Glutamatergic neuron (in vitro differentiated cells): ENCODE results near the gene C8G. TPM values are rescaled to one million over a fixed set of nuclear protein-coding genes. Genes with fewer than 3 reads are reported as not detected.

ENCODE experiments used
- DNase-seq: peaks from one replicate; pipeline ENCODE4 v3.0.0; 2022
- H3K27ac Mint-ChIP-seq: one replicate; pipeline ENCODE4 v1.8.0; 2020; ENCODE audit warnings: mild to moderate bottlenecking, mixed read lengths, inconsistent platforms; ENCODE audit not compliant: unreplicated experiment
- H3K27me3 Mint-ChIP-seq: one replicate; pipeline ENCODE4 v1.8.0; 2020; ENCODE audit warnings: mild to moderate bottlenecking, moderate library complexity, mixed read lengths, inconsistent platforms; ENCODE audit not compliant: unreplicated experiment
- H3K36me3 Mint-ChIP-seq: one replicate; pipeline ENCODE4 v1.8.0; 2020; ENCODE audit warnings: mild to moderate bottlenecking, mixed read lengths, inconsistent platforms; ENCODE audit not compliant: unreplicated experiment
- H3K4me1 Mint-ChIP-seq: one replicate; pipeline ENCODE4 v1.8.0; 2020; ENCODE audit warnings: mild to moderate bottlenecking, low read depth, mixed read lengths, inconsistent platforms; ENCODE audit not compliant: unreplicated experiment
- H3K4me3 Mint-ChIP-seq: one replicate; pipeline ENCODE4 v1.8.0; 2020; ENCODE audit warnings: mild to moderate bottlenecking, mixed read lengths, inconsistent platforms; ENCODE audit not compliant: unreplicated experiment
- H3K9me3 Mint-ChIP-seq: one replicate; pipeline ENCODE4 v1.8.0; 2020; ENCODE audit warnings: mild to moderate bottlenecking, moderate library complexity, mixed read lengths, inconsistent platforms; ENCODE audit not compliant: unreplicated experiment
- total RNA-seq: library from RNA; stranded (reverse); fragmentation: NEBNext Ultra II Directional; extraction: Animal tissue kit (Norgen Biotek cat#: 25700); gene quantifications from one replicate; pipeline ENCODE4 v1.2.1, GENCODE V29; 2021; ENCODE audit not compliant: unreplicated experiment
- TF ChIP-seq, protein P1 (sequence below): fragments of 200-600 bp; sonication (generic); IDR thresholded peaks from one replicate; pipeline ENCODE4 v1.5.0; 2021; ENCODE audit not compliant: partially characterized antibody, unreplicated experiment

C8G gene
- total RNA-seq, 1 donor from 2014 or later = 14.5 TPM

DNA sequence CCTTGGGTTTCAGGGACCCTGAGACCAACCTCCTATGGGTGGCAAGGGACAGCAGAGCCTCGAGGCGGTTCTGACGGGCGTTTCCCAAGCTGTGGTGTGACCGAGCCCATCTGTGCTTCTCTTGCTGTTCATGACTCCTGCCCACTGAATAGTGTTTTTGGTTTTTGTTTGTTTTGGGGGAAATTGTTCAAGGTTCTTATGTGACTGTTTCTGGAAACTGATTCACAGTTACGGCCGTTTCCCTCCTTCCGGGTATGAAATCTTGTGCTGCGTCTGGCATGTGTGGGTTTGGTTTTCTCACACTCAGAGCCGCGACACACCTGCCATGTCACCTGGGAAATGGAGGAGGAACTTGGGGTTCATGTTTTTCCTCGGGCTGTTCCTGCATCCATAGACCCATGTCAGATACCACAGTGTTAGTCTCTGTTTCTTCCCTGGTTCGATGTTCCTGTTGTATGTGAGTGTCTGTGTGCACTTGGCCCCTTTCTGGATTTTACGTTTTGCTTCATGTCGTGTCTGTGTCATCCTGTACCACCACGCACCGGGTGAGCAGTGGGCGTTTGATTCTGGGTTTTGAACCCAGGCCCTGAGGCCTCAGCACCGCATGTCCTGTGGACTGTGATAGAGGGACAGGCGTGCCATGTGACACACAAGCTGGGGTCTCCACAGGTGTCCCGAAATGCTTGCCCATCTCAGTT lies 29.3 kb upstream of the C8G start:
- Mint-ChIP-seq H3K4me1 (peaks cover 12% of the 10 kb centered on the region), H3K27me3 (peaks cover 2% of the 10 kb centered on the region), H3K4me3 (no peak overlapping the region), H3K27ac (no peak overlapping the region), H3K36me3 (no peaks in the 10 kb centered on the region), H3K9me3 (peaks cover 5% of the 10 kb centered on the region)
- TF ChIP-seq, protein P1, sequence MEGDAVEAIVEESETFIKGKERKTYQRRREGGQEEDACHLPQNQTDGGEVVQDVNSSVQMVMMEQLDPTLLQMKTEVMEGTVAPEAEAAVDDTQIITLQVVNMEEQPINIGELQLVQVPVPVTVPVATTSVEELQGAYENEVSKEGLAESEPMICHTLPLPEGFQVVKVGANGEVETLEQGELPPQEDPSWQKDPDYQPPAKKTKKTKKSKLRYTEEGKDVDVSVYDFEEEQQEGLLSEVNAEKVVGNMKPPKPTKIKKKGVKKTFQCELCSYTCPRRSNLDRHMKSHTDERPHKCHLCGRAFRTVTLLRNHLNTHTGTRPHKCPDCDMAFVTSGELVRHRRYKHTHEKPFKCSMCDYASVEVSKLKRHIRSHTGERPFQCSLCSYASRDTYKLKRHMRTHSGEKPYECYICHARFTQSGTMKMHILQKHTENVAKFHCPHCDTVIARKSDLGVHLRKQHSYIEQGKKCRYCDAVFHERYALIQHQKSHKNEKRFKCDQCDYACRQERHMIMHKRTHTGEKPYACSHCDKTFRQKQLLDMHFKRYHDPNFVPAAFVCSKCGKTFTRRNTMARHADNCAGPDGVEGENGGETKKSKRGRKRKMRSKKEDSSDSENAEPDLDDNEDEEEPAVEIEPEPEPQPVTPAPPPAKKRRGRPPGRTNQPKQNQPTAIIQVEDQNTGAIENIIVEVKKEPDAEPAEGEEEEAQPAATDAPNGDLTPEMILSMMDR = no peak
- no peak for DNase-seq

DNA sequence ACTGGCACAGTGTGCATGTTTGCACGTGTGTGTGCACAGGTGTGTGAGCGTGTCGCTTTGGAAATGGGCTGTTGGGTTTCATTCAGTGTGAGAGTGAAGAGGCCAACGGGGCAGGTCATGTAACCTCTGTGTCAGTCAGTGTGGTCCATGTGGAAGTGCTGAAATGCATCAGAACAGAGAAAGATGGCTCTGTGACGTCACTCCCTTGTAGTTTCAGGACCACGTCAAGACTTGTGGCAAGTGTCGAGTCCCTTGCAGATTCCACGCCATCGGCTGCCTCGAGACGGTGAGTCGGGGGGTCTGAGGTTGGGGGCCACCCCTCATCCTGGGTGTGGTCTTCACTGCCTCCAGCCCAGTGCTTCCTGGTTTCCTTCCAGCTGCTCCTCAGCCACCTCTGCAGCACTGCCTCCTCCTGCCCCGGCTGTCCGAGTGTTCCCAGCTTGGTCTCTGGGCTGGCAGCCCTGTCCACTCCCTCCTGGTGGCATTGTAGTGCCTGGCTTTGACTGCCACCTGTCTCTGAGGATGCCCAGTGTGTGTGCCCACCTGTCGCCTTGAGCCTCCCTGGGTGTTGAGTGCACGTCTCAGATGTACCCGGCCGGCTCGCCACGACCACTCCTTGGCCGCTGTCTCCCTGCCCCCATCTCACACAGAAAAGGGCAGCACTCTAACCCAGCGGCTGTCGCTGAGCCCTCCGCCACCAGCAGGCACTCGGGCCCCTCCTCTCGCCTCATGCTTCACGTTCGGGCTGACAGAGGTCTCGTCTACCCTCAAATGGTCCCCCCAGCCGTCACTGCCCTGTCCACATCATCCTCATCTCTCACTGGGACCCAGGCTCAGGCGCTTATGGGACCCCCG lies 28.5 kb upstream of the C8G start:
- H3K9me3 Mint-ChIP-seq = peaks cover 5% of the 10 kb centered on the region
- peaks cover 2% of the 10 kb centered on the region for H3K27me3 Mint-ChIP-seq
- H3K27ac Mint-ChIP-seq = no peak overlapping the region
- DNase-seq = no peak
- no peak overlapping the region for H3K4me3 Mint-ChIP-seq
- H3K4me1 Mint-ChIP-seq = peaks cover 12% of the 10 kb centered on the region
- TF ChIP-seq, protein P1 = no peak
- H3K36me3 Mint-ChIP-seq = no peaks in the 10 kb centered on the region

DNA sequence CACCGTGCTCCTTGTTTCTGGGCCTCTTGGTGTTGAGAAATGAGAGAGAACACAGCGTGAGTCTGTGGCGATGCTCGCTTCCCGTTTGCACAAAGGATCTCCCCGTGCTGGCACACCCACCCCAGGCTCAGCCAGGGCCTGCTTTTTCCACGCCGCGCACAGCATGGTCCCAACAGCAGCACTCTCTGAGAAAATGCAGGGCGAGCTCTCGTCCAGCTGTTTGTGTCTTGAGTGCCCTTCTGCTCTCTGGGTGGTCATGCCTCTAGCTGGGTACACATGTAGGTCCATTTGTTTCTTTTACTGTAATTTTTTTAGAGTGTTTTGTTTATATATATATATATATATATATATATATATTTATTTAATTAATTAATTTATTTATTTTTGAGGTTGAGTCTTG lies 27.1 kb upstream of the C8G start:
- Mint-ChIP-seq H3K4me3 (no peak overlapping the region), H3K9me3 (peaks cover 5% of the 10 kb centered on the region), H3K4me1 (peaks cover 12% of the 10 kb centered on the region), H3K27ac (no peak overlapping the region), H3K27me3 (peaks cover 2% of the 10 kb centered on the region), H3K36me3 (no peaks in the 10 kb centered on the region)
- no peak for DNase-seq
- TF ChIP-seq, protein P1 = no peak

DNA sequence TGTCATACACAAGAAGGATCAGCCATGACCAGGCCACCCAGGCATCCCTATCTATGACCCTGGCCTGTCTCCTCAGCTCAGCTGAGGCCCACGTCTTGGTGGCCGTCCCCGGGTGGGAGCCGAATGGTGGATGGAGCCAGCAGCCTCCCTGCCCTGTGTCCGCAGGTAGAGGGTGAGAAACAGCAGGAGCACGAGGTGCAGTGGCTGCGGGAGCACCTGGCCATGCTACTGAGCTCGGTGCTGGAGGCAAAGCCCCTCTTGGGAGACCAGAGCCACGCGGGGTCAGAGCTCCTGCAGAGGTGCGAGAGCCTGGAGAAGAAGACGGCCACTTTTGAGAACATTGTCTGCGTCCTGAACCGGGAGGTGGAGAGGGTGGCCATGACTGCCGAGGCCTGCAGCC lies 25.0 kb upstream of the C8G start:
- Mint-ChIP-seq H3K9me3 (peaks cover 8% of the 10 kb centered on the region), H3K4me1 (peaks cover 12% of the 10 kb centered on the region), H3K36me3 (no peaks in the 10 kb centered on the region), H3K4me3 (no peak overlapping the region), H3K27me3 (peaks cover 2% of the 10 kb centered on the region), H3K27ac (no peak overlapping the region)
- TF ChIP-seq, protein P1 = no peak
- no peak for DNase-seq
